HepG2 (cell line): Measurements from ENCODE around the gene SLC7A10. TPM values are rescaled to one million over a fixed set of nuclear protein-coding genes. Genes with fewer than 3 reads are reported as not detected.
A peak's percentile ranks its signal among the peaks of the same experiment; 100 is the strongest.

ENCODE experiments used
- ATRX ChIP-seq: sonication (generic); formaldehyde crosslinking; IDR thresholded peaks from 2 replicates; pipeline ENCODE4 v1.4.0; 2020; ENCODE audit warnings: missing genetic modification reagents, borderline replicate concordance
- E2F5 ChIP-seq: sonication (generic); formaldehyde crosslinking; conservative IDR thresholded peaks from 2 replicates; pipeline ENCODE4 v1.4.0; 2020; ENCODE audit warnings: missing genetic modification reagents
- GATAD2A ChIP-seq: IDR thresholded peaks from 2 replicates; pipeline ENCODE4 v1.6.1; 2016
- HDAC1 ChIP-seq: sonication (generic); formaldehyde crosslinking; IDR thresholded peaks from 2 replicates; pipeline ENCODE4 v1.5.1; 2020; ENCODE audit warnings: mild to moderate bottlenecking, missing genetic modification reagents
- HINFP ChIP-seq: sonication (generic); formaldehyde crosslinking; IDR thresholded peaks from 2 replicates; pipeline ENCODE4 v1.4.0; 2020; ENCODE audit warnings: low read depth, mild to moderate bottlenecking, missing genetic modification reagents
- NCOA2 ChIP-seq: sonication (generic); formaldehyde crosslinking; IDR thresholded peaks from 2 replicates; pipeline ENCODE4 v1.8.0; 2022; ENCODE audit warnings: inconsistent platforms
- PRDM4 ChIP-seq: sonication (generic); formaldehyde crosslinking; IDR thresholded peaks from 2 replicates; pipeline ENCODE4 v1.9.0; 2021; ENCODE audit warnings: missing genetic modification reagents, borderline replicate concordance
- RARG ChIP-seq: sonication (generic); formaldehyde crosslinking; IDR thresholded peaks from 2 replicates; pipeline ENCODE4 v1.4.0; 2020; ENCODE audit warnings: low read depth, mild to moderate bottlenecking, missing genetic modification reagents
- REL ChIP-seq: sonication (generic); formaldehyde crosslinking; conservative IDR thresholded peaks from 2 replicates; pipeline ENCODE4 v1.8.0; 2022; ENCODE audit warnings: mild to moderate bottlenecking, missing genetic modification reagents, moderate library complexity
- SRF ChIP-seq: IDR thresholded peaks from 2 replicates; pipeline ENCODE4 v1.6.1; 2011; ENCODE audit warnings: mild to moderate bottlenecking, low read depth, low read length, moderate library complexity
- ZBTB21 ChIP-seq: sonication (generic); formaldehyde crosslinking; IDR thresholded peaks from 2 replicates; pipeline ENCODE4 v1.4.0; 2020; ENCODE audit warnings: missing genetic modification reagents
- ZKSCAN1 ChIP-seq: fragments of 150-350 bp; IDR thresholded peaks from 2 replicates; pipeline ENCODE4 v1.6.1; 2014; ENCODE audit warnings: low read length
- ZNF740 ChIP-seq: sonication (generic); formaldehyde crosslinking; IDR thresholded peaks from 2 replicates; pipeline ENCODE4 v1.4.0; 2020; ENCODE audit warnings: missing genetic modification reagents
- polyA plus RNA-seq, 8 experiments: library from polyadenylated mRNA; depleted of rRNA in 3 of 8; stranded (reverse) in 7 of 8; unstranded in 1 of 8; fragments of >200 nt; fragmentation: Illumina TruSeq in 4 of 8; extraction: Trizol in 4 of 8; gene quantifications; 2 replicates each; pipeline versions ENCODE4 v1.2.1 to v1.2.3, GENCODE V29; 2011 to 2016; ENCODE audit warnings: low read depth in 4 of 8, missing spikeins in 1 of 8, mixed read lengths in 1 of 8; ENCODE audit not compliant: insufficient read depth in 1 of 8
- total RNA-seq, 5 experiments: library from RNA; depleted of rRNA; stranded (reverse); fragments of >200 nt; fragmentation: Illumina TruSeq; extraction: Trizol; gene quantifications; 2 replicates each; pipeline ENCODE4 v1.2.3, GENCODE V29; 2016; ENCODE audit warnings: low read depth in 1 of 5
- TF ChIP-seq, protein P1 (sequence below): sonication (generic); formaldehyde crosslinking; IDR thresholded peaks from 2 replicates; pipeline ENCODE4 v1.5.1; 2020; ENCODE audit warnings: missing genetic modification reagents, mild to moderate bottlenecking, borderline replicate concordance
- TF ChIP-seq, protein P2 (sequence below): sonication (generic); formaldehyde crosslinking; IDR thresholded peaks from 2 replicates; pipeline ENCODE4 v1.5.1; 2020; ENCODE audit warnings: mild to moderate bottlenecking, missing genetic modification reagents
- TF ChIP-seq, protein P3 (sequence below): sonication (generic); formaldehyde crosslinking; IDR thresholded peaks from 2 replicates; pipeline ENCODE4 v1.8.0; 2022; ENCODE audit warnings: missing genetic modification reagents, mild to moderate bottlenecking, inconsistent platforms, borderline replicate concordance
- TF ChIP-seq, protein P4 (sequence below): sonication (generic); formaldehyde crosslinking; IDR thresholded peaks from 2 replicates; pipeline ENCODE4 v1.4.0; 2020; ENCODE audit warnings: missing genetic modification reagents

The SLC7A10 gene
- total and polyA plus RNA-seq, 2 of the 13 experiments (the other 11 are each of a cell fraction or from before 2014, with no cell fraction given) = 1.1 to 2.2 TPM

DNA sequence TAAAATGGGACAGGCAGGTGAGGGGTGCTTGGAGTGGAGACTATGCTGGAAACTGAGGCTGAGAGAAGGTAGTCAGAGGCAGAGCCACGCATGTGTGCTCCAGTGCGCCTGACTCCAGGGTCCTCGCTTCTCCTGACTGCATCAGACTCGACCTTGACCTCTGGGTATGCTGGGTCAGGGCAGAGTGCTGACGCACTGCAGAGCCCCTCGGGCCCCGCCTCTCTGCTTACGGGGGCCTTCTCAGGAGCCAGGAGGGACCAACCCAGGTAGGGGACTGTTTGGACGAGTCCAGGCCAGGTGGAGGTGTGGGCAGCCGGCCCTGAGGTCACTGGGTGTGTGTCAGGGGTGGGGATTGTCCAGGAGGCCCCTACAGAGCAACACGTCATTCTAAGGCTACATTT lies 22.9 kb upstream of the SLC7A10 start (continued):
- no peak for TF ChIP-seq NCOA2 (CRISPR knock-in tag)
- TF ChIP-seq E2F5 (CRISPR knock-in tag) = no peak
- TF ChIP-seq HINFP = no peak
- peak; percentile 63 for TF ChIP-seq GATAD2A (CRISPR knock-in tag)
- no peak for TF ChIP-seq ATRX (CRISPR knock-in tag)
- TF ChIP-seq, protein P1, sequence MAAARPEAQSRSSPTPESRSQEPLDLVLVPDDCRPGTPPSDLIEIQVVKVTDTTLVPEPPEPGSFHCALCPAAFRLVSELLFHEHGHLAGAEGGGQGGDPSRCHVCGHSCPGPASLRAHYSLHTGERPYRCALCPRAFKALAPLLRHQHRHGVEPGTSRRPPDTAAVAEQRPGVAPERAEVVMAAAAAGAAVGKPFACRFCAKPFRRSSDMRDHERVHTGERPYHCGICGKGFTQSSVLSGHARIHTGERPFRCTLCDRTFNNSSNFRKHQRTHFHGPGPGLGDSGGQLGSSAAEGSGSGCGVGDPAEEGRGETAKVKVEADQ = no peak
- no peak for TF ChIP-seq RARG (CRISPR knock-in tag)
- TF ChIP-seq PRDM4 = no peak
- no peak for TF ChIP-seq SRF
- TF ChIP-seq, protein P2, sequence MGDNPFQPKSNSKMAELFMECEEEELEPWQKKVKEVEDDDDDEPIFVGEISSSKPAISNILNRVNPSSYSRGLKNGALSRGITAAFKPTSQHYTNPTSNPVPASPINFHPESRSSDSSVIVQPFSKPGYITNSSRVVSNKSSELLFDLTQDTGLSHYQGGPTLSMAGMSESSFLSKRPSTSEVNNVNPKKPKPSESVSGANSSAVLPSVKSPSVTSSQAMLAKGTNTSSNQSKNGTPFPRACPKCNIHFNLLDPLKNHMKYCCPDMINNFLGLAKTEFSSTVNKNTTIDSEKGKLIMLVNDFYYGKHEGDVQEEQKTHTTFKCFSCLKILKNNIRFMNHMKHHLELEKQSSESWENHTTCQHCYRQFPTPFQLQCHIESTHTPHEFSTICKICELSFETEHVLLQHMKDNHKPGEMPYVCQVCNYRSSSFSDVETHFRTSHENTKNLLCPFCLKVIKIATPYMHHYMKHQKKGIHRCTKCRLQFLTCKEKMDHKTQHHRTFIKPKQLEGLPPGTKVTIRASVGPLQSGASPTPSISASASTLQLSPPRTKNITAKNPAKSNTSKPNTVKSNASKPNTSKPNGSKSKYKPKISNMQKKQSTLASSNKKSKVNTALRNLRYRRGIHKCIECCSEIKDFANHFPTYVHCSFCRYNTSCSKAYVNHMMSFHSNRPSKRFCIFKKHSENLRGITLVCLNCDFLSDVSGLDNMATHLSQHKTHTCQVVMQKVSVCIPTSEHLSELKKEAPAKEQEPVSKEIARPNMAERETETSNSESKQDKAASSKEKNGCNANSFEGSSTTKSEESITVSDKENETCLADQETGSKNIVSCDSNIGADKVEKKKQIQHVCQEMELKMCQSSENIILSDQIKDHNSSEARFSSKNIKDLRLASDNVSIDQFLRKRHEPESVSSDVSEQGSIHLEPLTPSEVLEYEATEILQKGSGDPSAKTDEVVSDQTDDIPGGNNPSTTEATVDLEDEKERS (CRISPR knock-in tag) = no peak
- TF ChIP-seq HDAC1 (CRISPR knock-in tag) = no peak
- TF ChIP-seq REL = no peak
- TF ChIP-seq ZKSCAN1 = no peak
- no peak for TF ChIP-seq ZNF740 (CRISPR knock-in tag)
- TF ChIP-seq, protein P3, sequence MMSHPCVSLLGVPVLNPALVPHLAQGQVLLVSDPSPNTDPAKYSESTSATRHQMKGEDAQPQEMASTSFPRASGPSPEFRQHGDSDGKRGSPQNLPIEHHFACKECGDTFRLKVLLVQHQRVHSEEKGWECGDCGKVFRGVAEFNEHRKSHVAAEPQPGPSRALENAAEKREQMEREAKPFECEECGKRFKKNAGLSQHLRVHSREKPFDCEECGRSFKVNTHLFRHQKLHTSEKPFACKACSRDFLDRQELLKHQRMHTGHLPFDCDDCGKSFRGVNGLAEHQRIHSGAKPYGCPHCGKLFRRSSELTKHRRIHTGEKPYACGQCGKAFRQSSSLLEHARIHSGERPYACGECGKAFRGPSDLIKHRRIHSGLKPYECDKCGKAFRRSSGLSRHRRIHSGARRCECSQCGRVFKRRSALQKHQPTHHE (CRISPR knock-in tag) = no peak
- TF ChIP-seq, protein P4, sequence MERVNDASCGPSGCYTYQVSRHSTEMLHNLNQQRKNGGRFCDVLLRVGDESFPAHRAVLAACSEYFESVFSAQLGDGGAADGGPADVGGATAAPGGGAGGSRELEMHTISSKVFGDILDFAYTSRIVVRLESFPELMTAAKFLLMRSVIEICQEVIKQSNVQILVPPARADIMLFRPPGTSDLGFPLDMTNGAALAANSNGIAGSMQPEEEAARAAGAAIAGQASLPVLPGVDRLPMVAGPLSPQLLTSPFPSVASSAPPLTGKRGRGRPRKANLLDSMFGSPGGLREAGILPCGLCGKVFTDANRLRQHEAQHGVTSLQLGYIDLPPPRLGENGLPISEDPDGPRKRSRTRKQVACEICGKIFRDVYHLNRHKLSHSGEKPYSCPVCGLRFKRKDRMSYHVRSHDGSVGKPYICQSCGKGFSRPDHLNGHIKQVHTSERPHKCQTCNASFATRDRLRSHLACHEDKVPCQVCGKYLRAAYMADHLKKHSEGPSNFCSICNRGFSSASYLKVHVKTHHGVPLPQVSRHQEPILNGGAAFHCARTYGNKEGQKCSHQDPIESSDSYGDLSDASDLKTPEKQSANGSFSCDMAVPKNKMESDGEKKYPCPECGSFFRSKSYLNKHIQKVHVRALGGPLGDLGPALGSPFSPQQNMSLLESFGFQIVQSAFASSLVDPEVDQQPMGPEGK = peak; percentile 71
- no peak for TF ChIP-seq ZBTB21
